ENCODE results near the gene TSC1.

Gene TSC1

GRCh38 chr9:132986640-132987620, 42.5 kb upstream of the TSC1 start:
- no peak overlapping the region for H3K4me3 ChIP-seq (ENCODE audit: insufficient read depth, low read depth, low read length)
- WGBS, 2 experiments: 87 to 88% methylated on average over 26 of the region's 26 CpGs
- H3K36me3 ChIP-seq (ENCODE audit: control insufficient read depth, insufficient read depth, low read length): no peaks in the 10 kb centered on the region
- H3K4me1 ChIP-seq (ENCODE audit: control insufficient read depth, insufficient read depth, low read length): no peaks in the 10 kb centered on the region
- H3K27ac ChIP-seq (ENCODE audit: insufficient read depth, low read depth, low read length, poor library complexity, severe bottlenecking): no peak overlapping the region
- H3K9me3 ChIP-seq (ENCODE audit: control insufficient read depth, low read length): no peaks in the 10 kb centered on the region
- H3K27me3 ChIP-seq (ENCODE audit: control insufficient read depth, insufficient read depth, low read length, poor library complexity, severe bottlenecking): no peaks in the 10 kb centered on the region

- no peaks in the 10 kb centered on the region for H3K9me3 ChIP-seq (ENCODE audit: control insufficient read depth, low read length)
- H3K27me3 ChIP-seq (ENCODE audit: control insufficient read depth, insufficient read depth, low read length, poor library complexity, severe bottlenecking): no peaks in the 10 kb centered on the region
- no peak overlapping the region for H3K4me3 ChIP-seq (ENCODE audit: insufficient read depth, low read depth, low read length)
- H3K4me1 ChIP-seq (ENCODE audit: control insufficient read depth, insufficient read depth, low read length): no peaks in the 10 kb centered on the region
- WGBS, 2 experiments: 93% methylated on average over 13 of the region's 13 CpGs
- H3K27ac ChIP-seq (ENCODE audit: insufficient read depth, low read depth, low read length, poor library complexity, severe bottlenecking): no peak overlapping the region
- no peaks in the 10 kb centered on the region for H3K36me3 ChIP-seq (ENCODE audit: control insufficient read depth, insufficient read depth, low read length)
Measured at GRCh38 chr9:132986114-132986513, 41.7 kb upstream of the TSC1 start.

GRCh38 chr9:132985489-132985888, 41.1 kb upstream of the TSC1 start:
- no peaks in the 10 kb centered on the region for H3K36me3 ChIP-seq (ENCODE audit: control insufficient read depth, insufficient read depth, low read length)

GRCh38 chr9:132985071-132985350, 40.6 kb upstream of the TSC1 start:
- H3K4me3 ChIP-seq (ENCODE audit: insufficient read depth, low read depth, low read length): no peak overlapping the region
- 91% methylated on average over 4 of the region's 4 CpGs for WGBS, 2 experiments
- peaks cover 6% of the 10 kb centered on the region for H3K27me3 ChIP-seq (ENCODE audit: control insufficient read depth, insufficient read depth, low read length, poor library complexity, severe bottlenecking)
- H3K4me1 ChIP-seq (ENCODE audit: control insufficient read depth, insufficient read depth, low read length): no peaks in the 10 kb centered on the region
- no peaks in the 10 kb centered on the region for H3K36me3 ChIP-seq (ENCODE audit: control insufficient read depth, insufficient read depth, low read length)
- no peaks in the 10 kb centered on the region for H3K9me3 ChIP-seq (ENCODE audit: control insufficient read depth, low read length)
- H3K27ac ChIP-seq (ENCODE audit: insufficient read depth, low read depth, low read length, poor library complexity, severe bottlenecking): no peak overlapping the region

More at GRCh38 chr9:132985489-132985888, 41.1 kb upstream of the TSC1 start:
- peaks cover 3% of the 10 kb centered on the region for H3K27me3 ChIP-seq (ENCODE audit: control insufficient read depth, insufficient read depth, low read length, poor library complexity, severe bottlenecking)
- H3K4me1 ChIP-seq (ENCODE audit: control insufficient read depth, insufficient read depth, low read length): no peaks in the 10 kb centered on the region
- H3K27ac ChIP-seq (ENCODE audit: insufficient read depth, low read depth, low read length, poor library complexity, severe bottlenecking): no peak overlapping the region
- WGBS, 2 experiments: 94 to 95% methylated on average over 8 of the region's 8 CpGs
- no peak overlapping the region for H3K4me3 ChIP-seq (ENCODE audit: insufficient read depth, low read depth, low read length)
- no peaks in the 10 kb centered on the region for H3K9me3 ChIP-seq (ENCODE audit: control insufficient read depth, low read length)

- no peak overlapping the region for H3K4me3 ChIP-seq (ENCODE audit: insufficient read depth, low read depth, low read length)
- H3K4me1 ChIP-seq (ENCODE audit: control insufficient read depth, insufficient read depth, low read length): no peaks in the 10 kb centered on the region
- H3K27ac ChIP-seq (ENCODE audit: insufficient read depth, low read depth, low read length, poor library complexity, severe bottlenecking): no peak overlapping the region
- 86 to 87% methylated on average over 20 of the region's 20 CpGs for WGBS, 2 experiments
- H3K27me3 ChIP-seq (ENCODE audit: control insufficient read depth, insufficient read depth, low read length, poor library complexity, severe bottlenecking): peaks cover 11% of the 10 kb centered on the region
- H3K36me3 ChIP-seq (ENCODE audit: control insufficient read depth, insufficient read depth, low read length): no peaks in the 10 kb centered on the region
- no peaks in the 10 kb centered on the region for H3K9me3 ChIP-seq (ENCODE audit: control insufficient read depth, low read length)
Measured at GRCh38 chr9:132984202-132985070, 40.0 kb upstream of the TSC1 start.

GRCh38 chr9:132983491-132984201, 39.2 kb upstream of the TSC1 start:
- H3K4me3 ChIP-seq (ENCODE audit: insufficient read depth, low read depth, low read length): no peak overlapping the region
- H3K27ac ChIP-seq (ENCODE audit: insufficient read depth, low read depth, low read length, poor library complexity, severe bottlenecking): no peak overlapping the region
- WGBS, 2 experiments: 91% methylated on average over 11 of the region's 11 CpGs
- H3K36me3 ChIP-seq (ENCODE audit: control insufficient read depth, insufficient read depth, low read length): no peaks in the 10 kb centered on the region
- H3K9me3 ChIP-seq (ENCODE audit: control insufficient read depth, low read length): no peaks in the 10 kb centered on the region
- H3K27me3 ChIP-seq (ENCODE audit: control insufficient read depth, insufficient read depth, low read length, poor library complexity, severe bottlenecking): peaks cover 19% of the 10 kb centered on the region
- H3K4me1 ChIP-seq (ENCODE audit: control insufficient read depth, insufficient read depth, low read length): no peaks in the 10 kb centered on the region

- 89 to 92% methylated on average over 7 to 8 of the region's 8 CpGs for WGBS, 2 experiments
- peaks cover 29% of the 10 kb centered on the region for H3K27me3 ChIP-seq (ENCODE audit: control insufficient read depth, insufficient read depth, low read length, poor library complexity, severe bottlenecking)
Measured at GRCh38 chr9:132982458-132982857, 38.0 kb upstream of the TSC1 start.

GRCh38 chr9:132980157-132980556, 35.7 kb upstream of the TSC1 start:
- H3K9me3 ChIP-seq (ENCODE audit: control insufficient read depth, low read length): no peaks in the 10 kb centered on the region
- H3K4me1 ChIP-seq (ENCODE audit: control insufficient read depth, insufficient read depth, low read length): no peaks in the 10 kb centered on the region
- H3K36me3 ChIP-seq (ENCODE audit: control insufficient read depth, insufficient read depth, low read length): no peaks in the 10 kb centered on the region
- WGBS, 2 experiments: 92 to 93% methylated on average over 4 of the region's 5 CpGs
- no peak overlapping the region for H3K4me3 ChIP-seq (ENCODE audit: insufficient read depth, low read depth, low read length)
- no peak overlapping the region for H3K27ac ChIP-seq (ENCODE audit: insufficient read depth, low read depth, low read length, poor library complexity, severe bottlenecking)
- peaks cover 32% of the 10 kb centered on the region for H3K27me3 ChIP-seq (ENCODE audit: control insufficient read depth, insufficient read depth, low read length, poor library complexity, severe bottlenecking)

More at GRCh38 chr9:132982458-132982857, 38.0 kb upstream of the TSC1 start:
- Histone ChIP-seq H3K27ac (ENCODE audit: insufficient read depth, low read depth, low read length, poor library complexity, severe bottlenecking) (no peak overlapping the region), H3K4me3 (ENCODE audit: insufficient read depth, low read depth, low read length) (no peak overlapping the region), H3K9me3 (ENCODE audit: control insufficient read depth, low read length) (no peaks in the 10 kb centered on the region), H3K4me1 (ENCODE audit: control insufficient read depth, insufficient read depth, low read length) (no peaks in the 10 kb centered on the region), H3K36me3 (ENCODE audit: control insufficient read depth, insufficient read depth, low read length) (no peaks in the 10 kb centered on the region)

- no peak within 1 kb of the TSS for H3K4me3 ChIP-seq (ENCODE audit: insufficient read depth, low read depth, low read length)
- no peak within 1 kb of the TSS for H3K27ac ChIP-seq (ENCODE audit: insufficient read depth, low read depth, low read length, poor library complexity, severe bottlenecking)
- H3K9me3 ChIP-seq (ENCODE audit: control insufficient read depth, low read length): no peaks in the 10 kb centered on the region
- no peaks in the 10 kb centered on the region for H3K36me3 ChIP-seq (ENCODE audit: control insufficient read depth, insufficient read depth, low read length)
- H3K4me1 ChIP-seq (ENCODE audit: control insufficient read depth, insufficient read depth, low read length): no peaks in the 10 kb centered on the region
- 48 to 50% methylated on average over 26 of the region's 26 CpGs for WGBS, 2 experiments
- peaks cover 39% of the 10 kb centered on the region for H3K27me3 ChIP-seq (ENCODE audit: control insufficient read depth, insufficient read depth, low read length, poor library complexity, severe bottlenecking)
Measured at GRCh38 chr9:132978451-132979131, 34.2 kb upstream of the TSC1 start, which contains the start of gene GFI1B. Gene GFI1B (plus strand): TSS chr9:132978694. CDS start chr9:132986679, 7,985 bp downstream.
